Right lobe of liver (tissue), 4 donors: ENCODE data around the gene TCP11L2.

Experiments
- CTCF ChIP-seq, 4 donors: fragments of 200-600 bp in 3 of 4; fragments of 450-650 bp in 1 of 4; IDR thresholded peaks; one replicate each; pipeline versions ENCODE4 v1.5.1 to v1.8.0; 2016 to 2022; ENCODE audit warnings: antibody characterized with exemption in 4 of 4, mild to moderate bottlenecking in 2 of 4
- POLR2A ChIP-seq: fragments of 450-650 bp; IDR thresholded peaks from one replicate; pipeline ENCODE4 v1.6.1; 2017; ENCODE audit warnings: antibody characterized with exemption, mild to moderate bottlenecking
- donor health status: DM: no; HTN: no; CAD: no.
- donor health status: DM: no; HTN: no; CAD: no.
- donor health status: DM: no; HTN: yes; CAD: no.

- no peak for TF ChIP-seq CTCF (IDR thresholded peaks at IDR 0.05)
- TF ChIP-seq POLR2A, result no peak
Measured at GRCh38 chr12:106254724-106255123, 47.8 kb upstream of the TCP11L2 start.
